ENCODE data around the gene OR1F1. TPM values are rescaled to one million over a fixed set of nuclear protein-coding genes. Genes with fewer than 3 reads are reported as not detected.

OR1F1 gene
- total RNA-seq, 1 experiment from 2014 or later, result not detected

DNA sequence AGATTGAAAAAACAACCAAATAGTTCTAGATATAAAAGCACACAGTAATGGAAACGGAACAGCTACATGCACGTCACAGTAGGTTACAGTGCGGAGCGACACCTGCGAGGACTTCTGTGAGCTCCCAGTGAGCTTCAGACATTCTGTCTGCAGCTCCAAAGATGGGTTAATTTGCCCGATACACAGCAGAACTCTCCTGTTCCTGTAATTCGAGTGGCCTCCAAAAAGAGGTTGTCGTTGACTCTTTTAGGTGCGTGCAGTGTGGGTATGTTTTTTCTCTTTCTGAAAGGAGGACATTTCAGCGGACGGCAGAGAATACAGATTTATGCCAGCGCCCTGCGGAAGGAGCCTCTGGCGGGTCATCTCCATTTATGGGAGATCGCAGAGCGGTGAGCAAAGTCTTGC is 2.9 kb downstream of the OR1F1 start:
- Histone ChIP-seq H3K4me1 (ENCODE audit: insufficient read depth, low read length, poor library complexity, severe bottlenecking) (peaks cover 16% of the 10 kb centered on the region), H3K36me3 (ENCODE audit: insufficient read depth, low read length, poor library complexity, severe bottlenecking) (no peaks in the 10 kb centered on the region), H3K9me3 (ENCODE audit: low read depth, low read length, poor library complexity, severe bottlenecking) (no peaks in the 10 kb centered on the region), H3K27ac (ENCODE audit: low read depth, low read length, poor library complexity, severe bottlenecking) (no peak overlapping the region), H3K27me3 (replicated peaks; ENCODE audit: insufficient read depth, low read depth, low read length, poor library complexity) (no peaks in the 10 kb centered on the region), H3K4me3 (ENCODE audit: low read depth, low read length, poor library complexity, severe bottlenecking) (peak overlapping the region; percentile 75)
- TF ChIP-seq EZH2 (IDR thresholded peaks at IDR 0.05; ENCODE audit: borderline replicate concordance, low read depth, low read length, poor library complexity, severe bottlenecking), result no peak
- no peak for TF ChIP-seq CTCF (conservative IDR thresholded peaks at IDR 0.05; ENCODE audit: low read depth, low read length)
- ChIA-PET CTCF (interaction anchor here (0.6 kb wide), 1 partner anchor 74 kb away, joined by 4 read pairs; no protein-coding TSS in a partner anchor), POLR2A (ENCODE audit: low non-redundant PET) (interaction anchor here (0.6 kb wide), 1 partner anchor 18 kb away, joined by 7 read pairs; no protein-coding TSS in a partner anchor)
- no TSS peak for BruUV-seq (replicated peaks)
- DNase-seq (ENCODE audit: low spot score), result no peak
- intact Hi-C loops (cut with micrococcal nuclease; ENCODE audit: unreplicated experiment), result no loop called here

DNA sequence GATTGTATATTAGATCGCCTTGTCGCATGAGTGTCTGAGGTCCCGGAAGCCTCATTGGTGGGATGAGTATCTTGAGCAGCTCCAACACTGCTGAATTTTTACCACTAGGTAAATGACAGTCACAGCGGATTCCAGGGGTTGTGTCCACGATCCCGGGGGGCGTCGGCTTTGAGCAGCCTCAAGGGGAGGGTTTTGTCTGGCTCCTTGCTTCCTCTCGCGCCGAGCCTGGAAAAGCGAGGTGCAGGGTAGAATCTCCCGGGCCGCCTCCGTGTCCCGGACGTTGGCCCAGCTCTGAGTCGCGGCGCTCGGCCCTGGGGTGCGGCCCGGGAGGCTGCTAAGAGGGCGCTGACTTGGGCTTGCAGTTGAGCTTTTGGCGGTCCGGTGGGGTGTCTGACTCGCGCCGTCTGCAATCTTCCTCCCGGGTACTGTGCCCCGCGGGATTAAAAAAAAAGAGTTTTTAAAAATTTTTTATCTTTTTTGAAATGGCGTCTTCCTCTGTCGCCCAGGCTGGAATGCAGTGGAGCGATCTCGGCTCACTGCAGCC is 4.5 kb downstream of the OR1F1 start:
- no peaks in the 10 kb centered on the region for H3K9me3 ChIP-seq (ENCODE audit: low read depth, low read length, poor library complexity, severe bottlenecking)
- peaks cover 16% of the 10 kb centered on the region for H3K4me1 ChIP-seq (ENCODE audit: insufficient read depth, low read length, poor library complexity, severe bottlenecking)
- no peaks in the 10 kb centered on the region for H3K27me3 ChIP-seq (replicated peaks; ENCODE audit: insufficient read depth, low read depth, low read length, poor library complexity)
- ChIA-PET CTCF (no interaction called here), POLR2A (ENCODE audit: low non-redundant PET) (no interaction called here)
- no peaks in the 10 kb centered on the region for H3K36me3 ChIP-seq (ENCODE audit: insufficient read depth, low read length, poor library complexity, severe bottlenecking)
- TF ChIP-seq CTCF (conservative IDR thresholded peaks at IDR 0.05; ENCODE audit: low read depth, low read length), result no peak
- TF ChIP-seq EZH2 (IDR thresholded peaks at IDR 0.05; ENCODE audit: borderline replicate concordance, low read depth, low read length, poor library complexity, severe bottlenecking), result no peak
- no TSS peak for BruUV-seq (replicated peaks)
- intact Hi-C loops (cut with micrococcal nuclease; ENCODE audit: unreplicated experiment), result no loop called here
- no peak overlapping the region for H3K27ac ChIP-seq (ENCODE audit: low read depth, low read length, poor library complexity, severe bottlenecking)
- no peak for DNase-seq (ENCODE audit: low spot score)
- no peak overlapping the region for H3K4me3 ChIP-seq (ENCODE audit: low read depth, low read length, poor library complexity, severe bottlenecking)

GRCh38 chr16:3193221-3194212 is 5.5 kb downstream of the OR1F1 start:
- BruUV-seq (replicated peaks), result no TSS peak
- H3K4me1 ChIP-seq (ENCODE audit: insufficient read depth, low read length, poor library complexity, severe bottlenecking), result peaks cover 16% of the 10 kb centered on the region
- H3K36me3 ChIP-seq (ENCODE audit: insufficient read depth, low read length, poor library complexity, severe bottlenecking), result no peaks in the 10 kb centered on the region
- CTCF ChIA-PET, result no interaction called here
- H3K27me3 ChIP-seq (replicated peaks; ENCODE audit: insufficient read depth, low read depth, low read length, poor library complexity), result peaks cover 4% of the 10 kb centered on the region
- no peak overlapping the region for H3K4me3 ChIP-seq (ENCODE audit: low read depth, low read length, poor library complexity, severe bottlenecking)
- no peak overlapping the region for H3K27ac ChIP-seq (ENCODE audit: low read depth, low read length, poor library complexity, severe bottlenecking)
- H3K9me3 ChIP-seq (ENCODE audit: low read depth, low read length, poor library complexity, severe bottlenecking), result no peaks in the 10 kb centered on the region
- POLR2A ChIA-PET (ENCODE audit: low non-redundant PET), result no interaction called here
- intact Hi-C loops (cut with micrococcal nuclease; ENCODE audit: unreplicated experiment), result no loop called here
- DNase-seq (ENCODE audit: low spot score), result no peak
- TF ChIP-seq CTCF (conservative IDR thresholded peaks at IDR 0.05; ENCODE audit: low read depth, low read length), result no peak
- TF ChIP-seq EZH2 (IDR thresholded peaks at IDR 0.05; ENCODE audit: borderline replicate concordance, low read depth, low read length, poor library complexity, severe bottlenecking), result no peak

All from A673 (cell line).